Calu3 (cell line): ENCODE data around the gene EAPP. TPM values are rescaled to one million over a fixed set of nuclear protein-coding genes. Genes with fewer than 3 reads are reported as not detected.
"Not testable (repeated sequence)": the region's sequence is repeated elsewhere in the genome, so short reads cannot be mapped to it uniquely, and the experiment has no call there.

Experiments
- BruUV-seq: library from RNA; stranded (reverse); fragments of 400-500 nt; replicated peaks from 2 replicates; lab custom pipeline; 2021; lab: Mats Ljungman, UMichigan
- CTCF ChIA-PET: fragments of 300-600 bp; sonication (Branson Sonifier 250); formaldehyde crosslinking; loops from one replicate; lab custom pipeline; 2022; ENCODE audit warnings: antibody characterized with exemption; lab: Charles Lee
- DNase-seq: peaks from one replicate; pipeline ENCODE4 v3.0.0; 2022
- H3K27ac Mint-ChIP-seq: one replicate; pipeline ENCODE4 v1.8.0; 2022; ENCODE audit warnings: mixed read lengths; ENCODE audit not compliant: unreplicated experiment
- H3K27me3 Mint-ChIP-seq: one replicate; pipeline ENCODE4 v1.8.0; 2022; ENCODE audit warnings: mixed read lengths; ENCODE audit not compliant: unreplicated experiment
- H3K36me3 Mint-ChIP-seq: one replicate; pipeline ENCODE4 v1.8.0; 2022; ENCODE audit warnings: mild to moderate bottlenecking, moderate library complexity, mixed read lengths; ENCODE audit not compliant: insufficient read depth, unreplicated experiment
- H3K4me1 Mint-ChIP-seq: one replicate; pipeline ENCODE4 v1.8.0; 2022; ENCODE audit warnings: mild to moderate bottlenecking, low read depth, mixed read lengths; ENCODE audit not compliant: unreplicated experiment
- H3K4me3 Mint-ChIP-seq: one replicate; pipeline ENCODE4 v1.8.0; 2022; ENCODE audit warnings: mild to moderate bottlenecking, low read depth, moderate library complexity, mixed read lengths; ENCODE audit not compliant: unreplicated experiment
- H3K9me3 Mint-ChIP-seq: one replicate; pipeline ENCODE4 v1.8.0; 2022; ENCODE audit warnings: low read depth, mixed read lengths; ENCODE audit not compliant: unreplicated experiment
- intact Hi-C: fragments of 100-400 bp; cut with micrococcal nuclease; formaldehyde crosslinking; loops from one replicate; pipeline ENCODE4 v1.10.0; 2022; ENCODE audit not compliant: unreplicated experiment
- total RNA-seq: library from RNA; stranded (reverse); gene quantifications from 2 replicates; pipeline ENCODE4 v1.2.3, GENCODE V29; 2022
- TF ChIP-seq, protein P1 (sequence below): fragments of 200-600 bp; IDR thresholded peaks from one replicate; pipeline ENCODE4 v1.8.0; 2022; ENCODE audit warnings: antibody characterized with exemption; ENCODE audit not compliant: unreplicated experiment

The EAPP gene
- total RNA-seq, 1 experiment from 2014 or later, result 24.5 TPM

DNA sequence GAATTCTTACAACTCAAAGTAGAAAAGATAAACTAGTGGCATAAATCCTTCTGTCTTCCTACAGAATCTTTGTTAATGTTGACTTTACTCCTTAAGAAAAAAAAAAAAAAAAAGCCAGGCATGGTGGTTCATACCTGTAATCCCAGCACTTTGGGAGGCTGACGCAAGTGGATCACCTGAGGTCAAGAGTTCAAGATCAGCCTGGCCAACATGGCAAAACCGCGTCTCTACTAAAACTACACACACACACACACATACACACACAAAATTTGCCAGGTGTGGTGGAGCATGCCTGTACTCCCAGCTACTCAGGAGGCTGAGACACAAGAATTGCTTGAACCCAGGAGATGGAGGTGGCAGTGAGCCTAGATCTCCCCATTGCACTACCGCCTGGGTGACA, 59.8 kb downstream of the EAPP start:
- CTCF ChIA-PET, result no interaction called here
- TF ChIP-seq, protein P1, sequence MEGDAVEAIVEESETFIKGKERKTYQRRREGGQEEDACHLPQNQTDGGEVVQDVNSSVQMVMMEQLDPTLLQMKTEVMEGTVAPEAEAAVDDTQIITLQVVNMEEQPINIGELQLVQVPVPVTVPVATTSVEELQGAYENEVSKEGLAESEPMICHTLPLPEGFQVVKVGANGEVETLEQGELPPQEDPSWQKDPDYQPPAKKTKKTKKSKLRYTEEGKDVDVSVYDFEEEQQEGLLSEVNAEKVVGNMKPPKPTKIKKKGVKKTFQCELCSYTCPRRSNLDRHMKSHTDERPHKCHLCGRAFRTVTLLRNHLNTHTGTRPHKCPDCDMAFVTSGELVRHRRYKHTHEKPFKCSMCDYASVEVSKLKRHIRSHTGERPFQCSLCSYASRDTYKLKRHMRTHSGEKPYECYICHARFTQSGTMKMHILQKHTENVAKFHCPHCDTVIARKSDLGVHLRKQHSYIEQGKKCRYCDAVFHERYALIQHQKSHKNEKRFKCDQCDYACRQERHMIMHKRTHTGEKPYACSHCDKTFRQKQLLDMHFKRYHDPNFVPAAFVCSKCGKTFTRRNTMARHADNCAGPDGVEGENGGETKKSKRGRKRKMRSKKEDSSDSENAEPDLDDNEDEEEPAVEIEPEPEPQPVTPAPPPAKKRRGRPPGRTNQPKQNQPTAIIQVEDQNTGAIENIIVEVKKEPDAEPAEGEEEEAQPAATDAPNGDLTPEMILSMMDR, result no peak
- intact Hi-C loops, result no loop called here
- H3K27ac Mint-ChIP-seq, result no peak overlapping the region
- no peaks in the 10 kb centered on the region for H3K9me3 Mint-ChIP-seq
- no peaks in the 10 kb centered on the region for H3K27me3 Mint-ChIP-seq
- no TSS peak for BruUV-seq
- H3K4me3 Mint-ChIP-seq, result no peak overlapping the region
- no peaks in the 10 kb centered on the region for H3K36me3 Mint-ChIP-seq
- no peak for DNase-seq
- no peaks in the 10 kb centered on the region for H3K4me1 Mint-ChIP-seq

DNA sequence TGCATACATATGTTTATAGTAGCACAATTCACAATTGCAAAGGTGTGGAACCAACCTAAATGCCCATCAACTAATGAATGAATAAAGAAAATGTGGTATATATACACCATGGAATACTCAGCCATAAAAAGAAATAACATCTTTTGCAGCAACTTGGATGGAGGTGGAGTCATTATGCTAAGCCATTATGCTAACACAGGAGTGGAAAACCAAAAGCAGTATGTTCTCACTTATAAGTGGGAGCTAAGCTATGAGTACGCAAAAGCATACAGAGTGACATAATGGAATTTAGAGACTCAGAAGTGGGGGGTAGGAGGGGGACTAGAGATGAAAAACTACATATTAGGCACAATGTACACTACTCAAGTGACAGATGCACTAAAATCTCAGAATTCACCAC, 61.2 kb downstream of the EAPP start:
- no peaks in the 10 kb centered on the region for H3K9me3 Mint-ChIP-seq
- DNase-seq, result no peak
- intact Hi-C loops, result no loop called here
- no TSS peak for BruUV-seq
- H3K27ac Mint-ChIP-seq, result no peak overlapping the region
- H3K4me1 Mint-ChIP-seq, result no peaks in the 10 kb centered on the region
- CTCF ChIA-PET, result no interaction called here
- no peaks in the 10 kb centered on the region for H3K36me3 Mint-ChIP-seq
- TF ChIP-seq, protein P1, result no peak
- no peaks in the 10 kb centered on the region for H3K27me3 Mint-ChIP-seq
- no peak overlapping the region for H3K4me3 Mint-ChIP-seq

DNA sequence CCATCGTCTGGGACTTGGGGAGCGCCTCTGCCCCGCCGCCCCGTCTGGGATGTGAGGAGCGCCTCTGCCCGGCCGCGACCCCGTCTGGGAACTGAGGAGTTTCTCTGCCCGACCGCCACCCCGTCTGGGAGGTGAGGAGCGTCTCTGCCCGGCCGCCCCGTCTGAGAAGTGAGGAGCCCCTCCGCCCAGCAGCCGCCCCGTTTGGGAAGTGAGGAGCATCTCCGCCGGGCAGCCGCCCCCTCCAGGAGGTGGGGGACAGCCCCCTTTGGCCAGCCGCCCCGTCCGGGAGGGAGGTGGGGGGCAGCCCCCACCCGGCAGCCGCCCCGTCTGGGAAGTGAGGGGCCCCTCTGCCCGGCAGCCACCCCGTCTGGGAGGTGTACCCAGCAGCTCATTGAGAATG, 63.5 kb downstream of the EAPP start:
- CTCF ChIA-PET, H3K36me3 Mint-ChIP-seq, H3K27me3 Mint-ChIP-seq, H3K4me1 Mint-ChIP-seq, H3K27ac Mint-ChIP-seq, intact Hi-C loops, DNase-seq, BruUV-seq, H3K9me3 Mint-ChIP-seq, H3K4me3 Mint-ChIP-seq: not testable (repeated sequence)

DNA sequence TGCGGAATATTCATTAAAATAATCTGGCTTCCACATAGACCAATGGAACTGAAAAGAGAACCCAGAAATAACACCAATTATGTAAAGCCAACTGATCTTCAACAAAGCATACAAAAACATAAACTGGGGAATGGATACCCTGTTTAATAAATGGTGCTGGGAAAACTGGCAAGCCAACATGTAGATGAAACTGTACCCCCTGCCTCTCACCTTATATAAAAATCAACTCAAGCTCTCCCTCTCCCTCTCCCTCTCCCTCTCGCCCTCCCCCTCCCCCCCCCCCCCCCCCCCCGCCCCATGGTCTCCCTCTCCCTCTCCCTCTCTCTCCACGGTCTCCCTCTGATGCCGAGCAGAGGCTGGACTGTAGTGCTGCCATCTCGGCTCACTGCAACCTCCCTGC, 64.3 kb downstream of the EAPP start:
- CTCF ChIA-PET, result no interaction called here

DNA sequence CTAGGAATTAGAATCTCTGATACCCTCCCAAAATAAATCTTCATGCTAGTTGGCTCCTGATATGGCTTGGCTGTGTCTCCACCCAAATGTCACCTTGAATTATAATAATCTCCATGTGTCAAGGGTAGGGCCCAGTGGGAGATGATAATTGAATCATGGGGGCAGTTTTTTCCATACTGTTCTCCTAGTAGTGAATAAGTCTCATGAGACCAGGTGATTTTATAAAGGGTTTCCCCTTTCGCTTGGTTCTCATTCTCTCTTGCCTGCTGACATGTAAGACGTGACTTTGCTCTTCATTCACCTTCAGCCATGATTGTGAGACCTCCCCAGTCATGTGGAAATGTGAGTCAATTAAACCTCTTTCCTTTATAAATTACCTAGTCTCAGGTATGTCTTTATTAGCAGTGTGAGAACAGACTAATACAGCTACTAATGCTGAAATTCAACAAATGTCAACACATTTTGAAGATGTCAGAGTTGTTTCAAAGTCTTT, 65.3 kb downstream of the EAPP start:
- no TSS peak for BruUV-seq
- H3K4me1 Mint-ChIP-seq, result no peaks in the 10 kb centered on the region
- H3K9me3 Mint-ChIP-seq, result no peaks in the 10 kb centered on the region
- no peaks in the 10 kb centered on the region for H3K27me3 Mint-ChIP-seq
- no peaks in the 10 kb centered on the region for H3K36me3 Mint-ChIP-seq
- TF ChIP-seq, protein P1, result no peak
- CTCF ChIA-PET, result no interaction called here
- no peak overlapping the region for H3K4me3 Mint-ChIP-seq
- no peak overlapping the region for H3K27ac Mint-ChIP-seq
- DNase-seq, result no peak
- intact Hi-C loops, result no loop called here

More for the DNA sequence above, 64.3 kb downstream of the EAPP start:
- no peaks in the 10 kb centered on the region for H3K4me1 Mint-ChIP-seq
- H3K4me3 Mint-ChIP-seq, result no peak overlapping the region
- no peaks in the 10 kb centered on the region for H3K27me3 Mint-ChIP-seq
- H3K27ac Mint-ChIP-seq, result no peak overlapping the region
- no peaks in the 10 kb centered on the region for H3K36me3 Mint-ChIP-seq
- intact Hi-C loops, result no loop called here
- TF ChIP-seq, protein P1, result no peak
- no peak for DNase-seq
- BruUV-seq, result no TSS peak
- H3K9me3 Mint-ChIP-seq, result no peaks in the 10 kb centered on the region
